Subcutaneous abdominal adipose tissue (tissue), 5 donors: ENCODE data around the gene AZGP1.

ENCODE experiments used
- H3K27ac ChIP-seq: one replicate; pipeline ENCODE4 v1.7.0; 2013; ENCODE audit warnings: low read depth, mild to moderate bottlenecking, inconsistent platforms, low read length, moderate library complexity
- H3K27me3 ChIP-seq, 5 donors: one replicate each; pipeline ENCODE4 v1.7.0; 2013; ENCODE audit warnings: low read length in 5 of 5, inconsistent platforms in 1 of 5; ENCODE audit not compliant: control insufficient read depth in 5 of 5, insufficient read depth in 4 of 5
- H3K36me3 ChIP-seq, 5 donors: one replicate each; pipeline ENCODE4 v1.7.0; 2013; ENCODE audit warnings: low read length in 5 of 5; ENCODE audit not compliant: control insufficient read depth in 5 of 5, insufficient read depth in 5 of 5
- H3K4me1 ChIP-seq, 5 donors: one replicate each; pipeline ENCODE4 v1.7.0; 2013; ENCODE audit warnings: low read length in 5 of 5, mild to moderate bottlenecking in 3 of 5, moderate library complexity in 1 of 5; ENCODE audit not compliant: control insufficient read depth in 5 of 5, insufficient read depth in 5 of 5
- H3K4me3 ChIP-seq, 5 donors: one replicate each; pipeline ENCODE4 v1.7.0; 2013; ENCODE audit warnings: low read length in 5 of 5, low read depth in 1 of 5
- H3K9ac ChIP-seq, 5 donors: one replicate each; pipeline ENCODE4 v1.7.0; 2013; ENCODE audit warnings: low read length in 5 of 5, mild to moderate bottlenecking in 4 of 5, moderate library complexity in 3 of 5
- H3K9me3 ChIP-seq, 5 donors: one replicate each; pipeline ENCODE4 v1.7.0; 2013; ENCODE audit warnings: low read length in 5 of 5; ENCODE audit not compliant: control insufficient read depth in 5 of 5
- donor health status: healthy.
- donor health status: healthy.
- donor health status: healthy.
- donor health status: healthy.
- donor health status: healthy.

AZGP1 gene

DNA sequence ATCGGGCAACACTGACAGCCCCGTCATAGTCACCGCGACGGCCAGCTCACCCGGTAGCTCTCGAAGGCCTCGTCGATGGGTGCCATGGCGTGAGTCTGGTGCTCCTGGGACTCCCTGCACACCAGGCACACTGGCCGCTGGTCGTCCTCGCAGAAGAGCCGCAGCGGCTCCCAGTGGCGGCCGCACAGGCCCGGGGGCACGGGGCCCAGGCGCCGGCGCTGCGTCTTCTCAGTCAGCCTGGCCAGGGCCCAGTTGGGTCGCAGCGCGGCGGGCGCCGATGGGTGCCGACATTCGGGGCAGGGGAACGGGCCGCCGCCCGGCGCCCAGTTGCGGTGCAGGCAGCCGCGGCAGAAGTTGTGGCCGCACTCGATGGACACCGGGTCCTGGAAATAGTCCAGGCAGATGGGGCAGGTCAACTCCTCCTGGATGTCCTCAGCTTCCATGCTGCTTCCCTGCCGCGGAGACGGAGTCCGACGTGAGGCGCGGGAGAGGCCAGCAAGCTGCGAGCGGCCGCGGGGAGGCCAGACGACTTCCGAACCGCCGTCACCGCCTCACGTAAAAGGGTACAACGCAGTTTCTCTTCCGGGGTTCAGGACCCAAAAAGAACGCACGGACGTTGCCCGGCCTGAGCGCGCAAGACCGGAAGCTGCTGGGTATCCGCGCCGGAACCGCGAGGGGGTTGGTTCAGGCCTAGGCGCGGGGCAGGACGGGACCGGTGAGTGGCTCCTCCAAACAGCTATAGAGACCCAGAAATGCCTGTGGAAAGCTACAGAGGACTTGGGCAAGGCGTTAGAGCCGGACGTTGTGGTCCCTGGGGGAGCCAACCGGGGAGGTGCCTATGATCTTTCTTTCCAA lies 56.6 kb downstream of the AZGP1 start, which contains the start of gene TRIM4:
Gene TRIM4 (minus strand): TSS at position 572 of the 855 bp plus-strand sequence. CDS start 129 bp downstream, at position 443.
- Histone ChIP-seq H3K9ac (peak within 1 kb of the TSS; percentile 66 to 96 (median 94)), H3K27ac (peak within 1 kb of the TSS; percentile 82), H3K4me1 (peaks cover 7 to 42% (median 33%) of the 10 kb centered on the region in 5 donors), H3K36me3 (peaks cover 7 to 21% (median 12%) of the 10 kb centered on the region in 5 donors), H3K9me3 (no peaks in the 10 kb centered on the region), H3K4me3 (peak within 1 kb of the TSS; percentile 90 to 98 (median 91)), H3K27me3 (no peaks in the 10 kb centered on the region)
